Measurements from ENCODE around the gene IL13RA1. TPM values are rescaled to one million over a fixed set of nuclear protein-coding genes. Genes with fewer than 3 reads are reported as not detected.

IL13RA1 gene
- total RNA-seq, 1 experiment from 2014 or later, result 14.4 TPM

DNA sequence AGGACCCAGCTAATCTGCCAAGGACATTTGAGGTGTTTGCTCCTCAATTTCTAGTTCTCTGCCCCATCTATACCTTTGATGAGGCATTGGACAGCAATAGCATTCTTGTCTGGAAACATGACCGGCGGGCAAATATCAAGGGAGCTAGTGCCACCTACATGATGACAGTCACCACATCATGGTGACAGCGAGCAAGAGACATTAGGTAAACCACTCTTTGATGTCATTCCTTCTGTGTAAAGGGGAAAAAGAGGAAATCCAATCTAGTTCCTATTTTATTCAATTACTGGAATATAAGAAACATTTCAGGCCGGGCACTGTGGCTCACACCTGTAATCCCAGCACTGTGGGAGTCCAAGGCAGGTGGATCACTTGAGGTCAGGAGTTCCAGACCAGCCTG, 20.7 kb upstream of the IL13RA1 start:
- Histone ChIP-seq H3K9ac (ENCODE audit: extremely low read depth, insufficient read length, low read length) (no peak overlapping the region), H2BK12ac (ENCODE audit: insufficient read length, low read depth, low read length) (no peak overlapping the region), H2AFZ (ENCODE audit: low read length) (no peak overlapping the region), H3K9me3 (ENCODE audit: control insufficient read depth, low read depth, low read length) (peaks cover 36% of the 10 kb centered on the region), H2BK5ac (ENCODE audit: insufficient read length, low read length) (no peak overlapping the region), H3K56ac (ENCODE audit: insufficient read length, low read depth, low read length) (no peak overlapping the region), H3K4me1 (ENCODE audit: insufficient read depth, low read length) (0 out of 2 replicates have a peak, but pooled peaks cover 2% of the 10 kb centered on the region), H4K8ac (replicated peaks; ENCODE audit: insufficient read length, low read depth, low read length) (no peak overlapping the region), H3T11ph (ENCODE audit: low read length) (no peak overlapping the region), H3K27me3 (ENCODE audit: insufficient read depth, low read length) (no peaks in the 10 kb centered on the region), H2BK120ac (ENCODE audit: low read depth, low read length, poor library complexity, severe bottlenecking) (no peak overlapping the region), H2BK15ac (ENCODE audit: low read depth, low read length) (no peak overlapping the region), H3K4me2 (ENCODE audit: insufficient read depth, insufficient read length, low read length) (no peak overlapping the region), H3K27ac (ENCODE audit: insufficient read length, low read depth, low read length) (no peak overlapping the region), H2BK20ac (ENCODE audit: low read depth, low read length, poor library complexity, severe bottlenecking) (no peak overlapping the region), H3K4ac (ENCODE audit: low read depth, low read length) (no peak overlapping the region), H3K23me2 (ENCODE audit: insufficient read length, low read depth, low read length, poor library complexity, severe bottlenecking) (no peaks in the 10 kb centered on the region), H4K5ac (ENCODE audit: insufficient read length, low read depth, low read length) (no peak overlapping the region), H4K20me1 (ENCODE audit: control insufficient read depth, insufficient read depth, insufficient read length) (no peaks in the 10 kb centered on the region), H3K23ac (ENCODE audit: insufficient read length, low read depth, low read length) (no peak overlapping the region), H3K79me2 (ENCODE audit: insufficient read depth, low read length) (no peaks in the 10 kb centered on the region), H3K18ac (ENCODE audit: insufficient read length, low read depth, low read length) (no peak overlapping the region), H3K79me1 (ENCODE audit: insufficient read depth, low read depth, low read length, poor library complexity, severe bottlenecking) (no peaks in the 10 kb centered on the region), H2AK5ac (ENCODE audit: insufficient read length, low read length) (no peak overlapping the region), H4K91ac (ENCODE audit: insufficient read length, low read depth, low read length) (no peak overlapping the region), H3K14ac (ENCODE audit: insufficient read depth, low read length) (no peak overlapping the region)
- H3K27ac Mint-ChIP-seq, result no peak overlapping the region
- H3K27me3 Mint-ChIP-seq (ENCODE audit: low read depth), result no peaks in the 10 kb centered on the region
- H3K4me3 Mint-ChIP-seq, result no peak overlapping the region
- no CpG with 5 or more reads among the region's 4 CpGs for WGBS (ENCODE audit: extremely low coverage, insufficient read length, low lambda C conversion rate)
- no peak for DNase-seq
- peaks cover 0 to 10% (median 1%) of the 10 kb centered on the region in 3 experiments; a peak in 3 of 7 replicates for H3K36me3 Mint-ChIP-seq (ENCODE audit: insufficient read depth in 1 of 3, low read depth in 3 of 3)
- TF ChIP-seq, protein P1, sequence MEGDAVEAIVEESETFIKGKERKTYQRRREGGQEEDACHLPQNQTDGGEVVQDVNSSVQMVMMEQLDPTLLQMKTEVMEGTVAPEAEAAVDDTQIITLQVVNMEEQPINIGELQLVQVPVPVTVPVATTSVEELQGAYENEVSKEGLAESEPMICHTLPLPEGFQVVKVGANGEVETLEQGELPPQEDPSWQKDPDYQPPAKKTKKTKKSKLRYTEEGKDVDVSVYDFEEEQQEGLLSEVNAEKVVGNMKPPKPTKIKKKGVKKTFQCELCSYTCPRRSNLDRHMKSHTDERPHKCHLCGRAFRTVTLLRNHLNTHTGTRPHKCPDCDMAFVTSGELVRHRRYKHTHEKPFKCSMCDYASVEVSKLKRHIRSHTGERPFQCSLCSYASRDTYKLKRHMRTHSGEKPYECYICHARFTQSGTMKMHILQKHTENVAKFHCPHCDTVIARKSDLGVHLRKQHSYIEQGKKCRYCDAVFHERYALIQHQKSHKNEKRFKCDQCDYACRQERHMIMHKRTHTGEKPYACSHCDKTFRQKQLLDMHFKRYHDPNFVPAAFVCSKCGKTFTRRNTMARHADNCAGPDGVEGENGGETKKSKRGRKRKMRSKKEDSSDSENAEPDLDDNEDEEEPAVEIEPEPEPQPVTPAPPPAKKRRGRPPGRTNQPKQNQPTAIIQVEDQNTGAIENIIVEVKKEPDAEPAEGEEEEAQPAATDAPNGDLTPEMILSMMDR (conservative IDR thresholded peaks at IDR 0.05), result no peak
- peaks cover 12 to 69% of the 10 kb centered on the region in 2 experiments; a peak in 3 of 5 replicates for H3K9me3 Mint-ChIP-seq
- no peaks in the 10 kb centered on the region; a peak in 1 of 4 replicates for H3K4me1 Mint-ChIP-seq

Data from H9 (cell line).